ENCODE measurements around the gene PPP1R14C. TPM values are rescaled to one million over a fixed set of nuclear protein-coding genes. Genes with fewer than 3 reads are reported as not detected.

Gene PPP1R14C
- total RNA-seq, 2 experiments from 2014 or later = 0.21 TPM; not detected in 1

DNA sequence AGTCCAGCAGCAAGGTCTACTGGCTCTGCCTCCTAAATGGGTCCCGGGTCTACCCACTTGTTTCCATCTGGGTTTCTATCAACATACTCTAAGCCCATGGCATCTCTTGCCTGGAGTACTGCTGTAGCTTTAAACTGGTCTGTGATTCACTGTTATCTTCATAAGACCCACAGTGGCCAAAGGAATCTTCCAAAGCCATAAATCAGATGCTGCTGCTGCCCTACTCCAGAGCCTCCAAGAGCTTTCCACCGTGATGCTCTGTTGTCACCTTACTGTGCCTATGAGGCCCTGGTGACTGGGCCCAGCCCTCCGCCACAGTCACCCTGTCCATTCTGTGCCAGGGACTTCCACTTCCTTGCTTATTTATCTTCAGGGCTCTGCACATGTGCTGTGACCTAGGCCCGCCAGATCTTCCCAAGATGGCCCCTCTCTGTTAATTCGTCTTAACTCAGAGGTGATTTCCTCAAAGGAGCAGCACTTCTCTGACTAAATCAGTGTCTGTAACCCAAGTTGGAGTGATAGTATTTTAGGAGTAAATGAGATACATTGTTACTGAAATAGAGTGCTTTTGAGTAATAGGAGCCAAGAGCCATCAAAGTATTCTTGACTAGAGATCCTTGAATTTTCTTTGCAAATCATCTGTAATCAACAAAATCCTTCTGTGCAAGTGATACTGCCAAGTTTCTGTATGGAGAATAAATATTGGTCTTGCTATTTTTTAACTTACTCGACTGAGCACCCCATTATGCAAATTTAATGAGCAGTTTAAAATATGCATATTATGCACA is 102.5 kb downstream of the PPP1R14C start:
- H3K9me3 Mint-ChIP-seq (ENCODE audit: low read depth) = peaks cover 17% of the 10 kb centered on the region
- peaks cover 20% of the 10 kb centered on the region for H3K4me1 Mint-ChIP-seq
- intact Hi-C loops (cut with DNase I, micrococcal nuclease) = loop anchor here in 1 of 2 experiments (10.0 kb wide), 2 partner anchors 171 to 569 kb away; no protein-coding TSS in a partner anchor
- H3K36me3 Mint-ChIP-seq (ENCODE audit: low read depth) = no peaks in the 10 kb centered on the region
- POLR2A ChIA-PET = no interaction called here
- DNase-seq (no peak), ATAC-seq (no peak)
- H3K4me3 Mint-ChIP-seq = no peak overlapping the region
- CTCF ChIA-PET = no interaction called here
- no peak overlapping the region for H3K27ac Mint-ChIP-seq
- H3K27me3 Mint-ChIP-seq = peaks cover 26% of the 10 kb centered on the region

DNA sequence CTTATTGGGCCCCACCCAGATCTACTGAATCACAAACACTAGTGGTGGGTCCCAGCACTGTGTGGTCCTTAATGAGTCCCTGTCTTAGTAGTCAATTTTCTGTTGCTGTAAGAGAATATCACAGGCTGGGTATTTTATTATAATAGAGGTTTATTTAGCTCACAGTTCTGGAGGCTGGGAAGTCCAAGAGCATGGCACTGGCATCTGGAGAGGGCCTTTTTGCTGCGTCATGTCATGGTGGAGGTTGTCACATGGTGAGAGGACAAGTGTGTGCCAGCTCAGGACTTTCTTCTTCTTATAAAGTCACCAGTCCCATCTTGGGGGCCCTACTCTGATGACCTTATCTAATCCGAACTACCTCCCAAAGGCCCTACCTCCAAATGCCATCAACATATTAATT is 105.0 kb downstream of the PPP1R14C start:
- no peak overlapping the region for H3K4me3 Mint-ChIP-seq
- H3K4me1 Mint-ChIP-seq = peaks cover 2% of the 10 kb centered on the region
- intact Hi-C loops (cut with DNase I, micrococcal nuclease) = loop anchor here in 1 of 2 experiments (10.0 kb wide), 2 partner anchors 173 to 567 kb away; no protein-coding TSS in a partner anchor
- no peak overlapping the region for H3K27ac Mint-ChIP-seq
- DNase-seq = no peak
- H3K9me3 Mint-ChIP-seq (ENCODE audit: low read depth) = peaks cover 20% of the 10 kb centered on the region
- CTCF ChIA-PET = interaction anchor here (0.5 kb wide), 2 partner anchors 66 to 611 kb away, joined by 3 read pairs; no protein-coding TSS in a partner anchor
- no peak for ATAC-seq
- peaks cover 36% of the 10 kb centered on the region for H3K27me3 Mint-ChIP-seq
- POLR2A ChIA-PET = no interaction called here
- H3K36me3 Mint-ChIP-seq (ENCODE audit: low read depth) = no peaks in the 10 kb centered on the region

DNA sequence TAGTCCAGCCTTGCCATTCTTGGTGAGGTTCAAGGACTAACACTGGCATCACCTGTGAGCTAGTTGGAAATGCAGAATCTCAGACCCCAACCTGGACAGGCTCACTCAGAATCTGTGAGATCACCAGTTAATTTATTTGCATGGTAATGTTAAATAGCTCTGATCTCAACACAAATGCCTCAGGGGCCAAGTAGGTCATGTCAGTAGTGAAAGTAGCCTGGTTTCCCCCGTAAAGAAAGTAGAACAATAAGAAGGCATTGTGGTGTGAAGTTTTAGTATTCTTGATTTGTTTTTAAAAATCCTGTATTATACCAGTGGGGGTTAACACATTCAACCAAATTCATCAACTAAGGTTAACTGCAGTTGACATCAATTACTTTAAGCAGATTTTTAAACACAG is 105.5 kb downstream of the PPP1R14C start:
- H3K9me3 Mint-ChIP-seq (ENCODE audit: low read depth) = peaks cover 20% of the 10 kb centered on the region
- H3K27ac Mint-ChIP-seq = no peak overlapping the region
- peaks cover 36% of the 10 kb centered on the region for H3K27me3 Mint-ChIP-seq
- no peak for DNase-seq
- no peaks in the 10 kb centered on the region for H3K36me3 Mint-ChIP-seq (ENCODE audit: low read depth)
- CTCF ChIA-PET = interaction anchor here (0.5 kb wide), 2 partner anchors 66 to 610 kb away, joined by 3 read pairs; no protein-coding TSS in a partner anchor
- no peak for ATAC-seq
- H3K4me3 Mint-ChIP-seq = no peak overlapping the region
- POLR2A ChIA-PET = no interaction called here
- H3K4me1 Mint-ChIP-seq = peaks cover 7% of the 10 kb centered on the region
- intact Hi-C loops (cut with DNase I, micrococcal nuclease) = loop anchor here in 1 of 2 experiments (10.0 kb wide), 2 partner anchors 173 to 567 kb away; no protein-coding TSS in a partner anchor

DNA sequence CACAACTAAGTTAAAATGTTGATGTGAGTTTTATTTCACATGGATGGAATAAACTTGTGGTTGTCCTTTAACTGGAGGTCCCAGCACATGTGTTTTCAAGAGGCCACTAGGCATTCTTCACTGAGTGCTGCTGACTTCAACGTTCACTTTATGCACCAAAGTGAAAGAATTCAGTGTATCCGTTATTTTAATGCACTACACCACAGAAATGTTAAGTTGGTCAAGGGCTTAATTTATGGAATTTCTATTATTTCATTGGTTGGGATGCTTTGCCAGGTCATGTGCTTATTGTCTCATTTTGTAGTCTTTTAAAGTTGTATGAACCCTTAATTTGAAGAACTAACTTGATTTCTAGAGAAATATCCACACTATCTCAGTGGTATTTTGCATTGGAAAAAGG is 106.4 kb downstream of the PPP1R14C start:
- H3K9me3 Mint-ChIP-seq (ENCODE audit: low read depth) = peaks cover 20% of the 10 kb centered on the region
- ChIA-PET POLR2A (no interaction called here), CTCF (no interaction called here)
- H3K27ac Mint-ChIP-seq = no peak overlapping the region
- peaks cover 36% of the 10 kb centered on the region for H3K27me3 Mint-ChIP-seq
- H3K4me1 Mint-ChIP-seq = peaks cover 13% of the 10 kb centered on the region
- intact Hi-C loops (cut with DNase I, micrococcal nuclease) = loop anchor here in 1 of 2 experiments (10.0 kb wide), 2 partner anchors 174 to 566 kb away; no protein-coding TSS in a partner anchor
- no peak overlapping the region for H3K4me3 Mint-ChIP-seq
- DNase-seq = no peak
- no peaks in the 10 kb centered on the region for H3K36me3 Mint-ChIP-seq (ENCODE audit: low read depth)
- no peak for ATAC-seq

DNA sequence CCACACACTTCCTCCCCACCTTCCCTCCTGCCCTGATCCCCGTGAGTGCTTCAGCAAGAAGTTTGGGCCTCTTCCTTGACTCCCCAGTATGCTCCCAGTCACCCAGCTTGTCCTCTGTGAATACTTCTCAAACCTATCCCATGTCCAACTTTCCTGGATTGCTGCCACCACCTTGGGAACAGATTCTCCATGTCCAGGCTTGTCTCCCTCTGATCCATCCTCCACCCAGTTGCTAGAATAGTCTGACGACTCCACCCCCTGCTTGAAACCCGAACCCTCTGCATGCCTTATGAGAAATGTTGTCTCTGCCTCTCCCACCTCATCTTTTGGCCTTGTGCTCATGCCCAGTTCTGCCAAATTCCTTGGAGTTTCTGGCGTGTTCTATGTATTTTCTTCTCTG is 108.0 kb downstream of the PPP1R14C start:
- CTCF ChIA-PET = interaction anchor here (0.7 kb wide), 1 partner anchor 10 kb away, joined by 3 read pairs; no protein-coding TSS in a partner anchor
- Mint-ChIP-seq H3K36me3 (ENCODE audit: low read depth) (no peaks in the 10 kb centered on the region), H3K4me1 (peaks cover 18% of the 10 kb centered on the region), H3K9me3 (ENCODE audit: low read depth) (peaks cover 20% of the 10 kb centered on the region), H3K27ac (no peak overlapping the region), H3K27me3 (peaks cover 37% of the 10 kb centered on the region), H3K4me3 (no peak overlapping the region)
- intact Hi-C loops (cut with DNase I, micrococcal nuclease) = no loop called here
- POLR2A ChIA-PET = no interaction called here
- DNase-seq (no peak), ATAC-seq (no peak)

DNA sequence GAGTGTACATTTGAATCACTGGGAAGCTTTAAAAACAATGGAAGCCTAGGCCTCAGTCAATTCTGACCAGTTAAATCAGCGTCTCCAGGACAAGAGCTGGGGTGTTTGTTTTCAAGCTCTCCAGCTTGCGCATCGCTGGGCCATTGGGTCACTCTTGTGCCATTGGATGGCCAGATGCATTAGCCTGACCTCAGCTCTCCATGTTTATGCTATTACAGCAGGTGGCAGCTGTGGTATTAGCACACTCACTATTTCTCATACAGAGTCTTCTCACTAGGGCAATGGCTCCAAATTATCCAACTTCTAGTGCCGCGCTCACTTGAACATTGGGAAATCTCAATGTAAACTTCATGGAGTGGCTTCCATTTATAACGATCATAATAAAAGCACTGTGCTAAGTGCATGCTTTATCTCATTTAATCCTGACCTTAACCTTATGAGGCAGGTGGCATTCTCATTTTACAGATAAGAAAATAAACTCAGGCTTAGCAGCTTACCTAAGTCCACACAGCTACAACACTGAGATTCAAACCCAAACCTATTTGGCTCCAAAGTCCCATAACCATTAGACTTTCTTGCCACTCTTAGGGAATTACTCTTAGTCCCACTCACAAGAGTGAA is 108.8 kb downstream of the PPP1R14C start:
- intact Hi-C loops (cut with DNase I, micrococcal nuclease) = no loop called here
- H3K36me3 Mint-ChIP-seq (ENCODE audit: low read depth) = no peaks in the 10 kb centered on the region
- H3K4me1 Mint-ChIP-seq = peaks cover 26% of the 10 kb centered on the region
- ChIA-PET POLR2A (no interaction called here), CTCF (interaction anchor here (0.6 to 1.2 kb wide), 4 partner anchors 77 to 564 kb away, joined by 3 to 4 read pairs (median 3); no protein-coding TSS in a partner anchor)
- ATAC-seq = no peak
- DNase-seq = no peak
- no peak overlapping the region for H3K27ac Mint-ChIP-seq
- H3K27me3 Mint-ChIP-seq = peaks cover 44% of the 10 kb centered on the region
- peaks cover 20% of the 10 kb centered on the region for H3K9me3 Mint-ChIP-seq (ENCODE audit: low read depth)
- H3K4me3 Mint-ChIP-seq = no peak overlapping the region

DNA sequence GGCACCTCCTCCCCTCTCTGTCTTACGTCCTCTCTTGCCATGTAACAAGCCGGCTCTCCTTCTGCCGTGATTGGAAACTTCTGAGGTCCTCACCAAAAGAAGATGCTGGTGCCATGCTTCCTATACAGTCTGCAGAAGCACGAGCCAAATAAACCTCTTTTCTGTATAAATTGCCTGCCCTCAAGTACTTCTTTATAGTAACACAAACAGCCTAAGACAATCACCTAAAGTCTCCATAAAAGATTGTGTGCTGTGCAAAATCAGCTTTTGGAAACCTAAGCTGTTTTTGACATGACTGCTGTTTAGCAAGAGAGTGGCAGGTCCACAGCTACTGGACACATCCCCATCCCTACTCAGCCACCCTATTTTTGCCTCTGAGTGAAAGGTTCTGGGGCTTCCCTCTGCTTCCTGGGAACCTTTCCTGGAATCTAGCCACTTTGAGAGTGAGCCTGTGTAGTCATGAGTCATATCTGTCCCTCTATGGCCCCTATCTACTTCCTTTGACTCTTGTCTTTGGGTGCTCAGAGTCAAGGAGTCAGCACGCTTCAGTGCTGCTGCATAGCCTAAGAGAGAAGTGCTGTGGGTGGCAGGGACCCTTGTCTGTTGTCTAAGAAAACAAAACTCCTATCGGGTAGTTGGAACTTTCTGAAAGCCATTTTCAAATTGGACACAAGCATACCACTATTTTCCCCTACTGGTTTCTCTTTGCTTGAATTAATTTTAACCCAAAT is 110.0 kb downstream of the PPP1R14C start:
- H3K27me3 Mint-ChIP-seq = peaks cover 39% of the 10 kb centered on the region
- no peaks in the 10 kb centered on the region for H3K36me3 Mint-ChIP-seq (ENCODE audit: low read depth)
- H3K4me1 Mint-ChIP-seq = peaks cover 30% of the 10 kb centered on the region
- no peak overlapping the region for H3K27ac Mint-ChIP-seq
- DNase-seq (peak; percentile 21), ATAC-seq (peak; percentile 73)
- intact Hi-C loops (cut with DNase I, micrococcal nuclease) = loop anchor here in 1 of 2 experiments (1.0 kb wide), 1 partner anchor 12 kb away; no protein-coding TSS in a partner anchor
- ChIA-PET CTCF (no interaction called here), POLR2A (no interaction called here)
- no peak overlapping the region for H3K4me3 Mint-ChIP-seq
- H3K9me3 Mint-ChIP-seq (ENCODE audit: low read depth) = peaks cover 12% of the 10 kb centered on the region

DNA sequence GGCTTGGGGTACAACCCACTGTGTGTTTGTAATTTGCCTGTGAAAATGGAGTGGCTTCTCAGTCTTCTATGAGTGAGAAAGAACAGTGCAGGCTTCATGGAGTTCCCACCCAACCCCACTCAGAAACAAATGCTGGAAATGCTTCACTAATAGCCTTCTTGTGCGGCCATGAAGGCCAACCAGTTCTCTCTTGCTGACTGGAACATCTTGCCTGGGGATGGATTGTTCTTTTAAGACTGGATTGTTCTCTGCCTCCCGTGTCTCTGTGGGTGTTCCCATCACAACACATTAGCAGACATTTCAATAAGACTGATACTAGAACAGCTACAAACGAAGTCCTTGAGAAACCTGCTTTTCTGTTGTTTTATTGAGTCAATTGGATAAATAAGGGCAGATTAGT is 110.6 kb downstream of the PPP1R14C start:
- POLR2A ChIA-PET = no interaction called here
- Mint-ChIP-seq H3K9me3 (ENCODE audit: low read depth) (peaks cover 6% of the 10 kb centered on the region), H3K4me1 (peaks cover 30% of the 10 kb centered on the region), H3K36me3 (ENCODE audit: low read depth) (no peaks in the 10 kb centered on the region), H3K27me3 (peaks cover 39% of the 10 kb centered on the region), H3K4me3 (no peak overlapping the region), H3K27ac (no peak overlapping the region)
- DNase-seq (no peak), ATAC-seq (no peak)
- CTCF ChIA-PET = no interaction called here
- intact Hi-C loops (cut with DNase I, micrococcal nuclease) = loop anchor here in 1 of 2 experiments (1.0 kb wide), 1 partner anchor 12 kb away; no protein-coding TSS in a partner anchor

DNA sequence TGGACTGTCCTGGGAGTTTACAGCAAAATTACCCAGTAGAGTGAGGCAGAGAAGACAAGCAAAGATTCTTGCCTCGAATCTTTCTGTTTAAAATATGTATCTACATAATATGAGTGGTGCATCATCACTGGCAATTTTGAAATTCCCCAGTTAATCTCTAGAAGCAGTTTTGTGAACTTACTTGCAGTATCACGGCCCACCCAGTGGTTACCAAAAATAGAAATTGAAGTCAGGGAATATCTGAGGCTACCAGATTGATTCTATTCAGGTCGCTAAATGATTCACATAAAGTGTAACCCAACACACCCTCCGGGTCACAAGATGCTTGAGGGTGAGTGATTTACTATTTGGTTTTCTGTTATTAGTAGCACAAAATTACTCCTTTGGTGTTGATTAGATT is 111.9 kb downstream of the PPP1R14C start:
- ChIA-PET CTCF (interaction anchor here (0.7 to 0.9 kb wide), 2 partner anchors 13 to 64 kb away, joined by 3 read pairs; no protein-coding TSS in a partner anchor), POLR2A (no interaction called here)
- no peak overlapping the region for H3K4me3 Mint-ChIP-seq
- H3K9me3 Mint-ChIP-seq (ENCODE audit: low read depth) = peaks cover 3% of the 10 kb centered on the region
- DNase-seq = peak; percentile 16
- peak; percentile 16 for ATAC-seq
- H3K36me3 Mint-ChIP-seq (ENCODE audit: low read depth) = no peaks in the 10 kb centered on the region
- H3K4me1 Mint-ChIP-seq = peaks cover 30% of the 10 kb centered on the region
- intact Hi-C loops (cut with DNase I, micrococcal nuclease) = loop anchor here in 1 of 2 experiments (5.0 kb wide), 1 partner anchor 87 kb away; no protein-coding TSS in a partner anchor
- H3K27ac Mint-ChIP-seq = no peak overlapping the region
- H3K27me3 Mint-ChIP-seq = peaks cover 41% of the 10 kb centered on the region

DNA sequence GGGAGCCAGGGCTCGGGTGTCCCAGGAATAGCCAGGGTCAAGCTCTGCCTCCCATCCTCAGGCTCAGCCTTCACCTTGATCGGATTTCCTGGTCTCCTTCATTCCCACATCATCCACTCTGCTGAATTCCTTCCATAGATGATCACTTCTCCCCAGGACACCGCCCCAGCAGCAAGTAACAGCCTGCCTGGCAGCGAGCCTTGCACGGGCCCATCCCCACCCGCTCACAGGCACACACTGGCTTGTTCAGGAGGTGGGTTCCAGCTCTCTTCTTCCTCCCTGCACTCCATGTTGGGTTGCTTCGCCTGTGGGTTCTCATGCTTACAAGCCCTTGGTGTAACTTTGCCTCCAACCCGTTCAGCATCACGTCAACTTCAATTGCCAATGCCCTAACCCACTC is 113.0 kb downstream of the PPP1R14C start:
- intact Hi-C loops (cut with DNase I, micrococcal nuclease) = loop anchor here (1.0 to 5.0 kb wide), 2 partner anchors 87 to 89 kb away; no protein-coding TSS in a partner anchor
- DNase-seq (no peak), ATAC-seq (no peak)
- Mint-ChIP-seq H3K27me3 (peaks cover 37% of the 10 kb centered on the region), H3K4me3 (no peak overlapping the region), H3K36me3 (ENCODE audit: low read depth) (no peaks in the 10 kb centered on the region), H3K4me1 (peaks cover 30% of the 10 kb centered on the region), H3K27ac (peak overlapping the region; percentile 9), H3K9me3 (ENCODE audit: low read depth) (peaks cover 2% of the 10 kb centered on the region)
- POLR2A ChIA-PET = no interaction called here
- CTCF ChIA-PET = interaction anchor here (0.9 kb wide), 1 partner anchor 14 kb away, joined by 3 read pairs; no protein-coding TSS in a partner anchor
